Spleen (tissue), 13 donors: ENCODE data around the gene DCAF8. TPM values are rescaled to one million over a fixed set of nuclear protein-coding genes. Genes with fewer than 3 reads are reported as not detected.

ENCODE experiments used
- DNase-seq: peaks from one replicate; pipeline ENCODE4 v3.0.0-alpha.2; 2020
- H3K27ac ChIP-seq, 8 donors: fragments of 200-600 bp; sonication (generic) in 7 of 8; 1 replicate in 4 of 8; 2 replicates in 4 of 8; pipeline versions ENCODE4 v1.5.0 to v1.8.0; 2016 to 2021; ENCODE audit warnings: inconsistent platforms in 4 of 8, mild to moderate bottlenecking in 4 of 8, moderate library complexity in 1 of 8
- H3K27me3 ChIP-seq, 7 donors: fragments of 200-600 bp; sonication (generic) in 6 of 7; replicated peaks in 1 of 7; 1 replicate in 4 of 7; 2 replicates in 3 of 7; pipeline versions ENCODE4 v1.5.0 to v1.8.0; 2016 to 2021; ENCODE audit warnings: inconsistent platforms in 3 of 7, mild to moderate bottlenecking in 1 of 7
- H3K36me3 ChIP-seq, 6 donors: fragments of 200-600 bp; sonication (generic) in 5 of 6; 1 replicate in 4 of 6; 2 replicates in 2 of 6; pipeline versions ENCODE4 v1.5.0 to v1.8.0; 2016 to 2021; ENCODE audit warnings: inconsistent platforms in 2 of 6
- H3K4me1 ChIP-seq, 6 donors: fragments of 200-600 bp; sonication (generic) in 5 of 6; 1 replicate in 3 of 6; 2 replicates in 3 of 6; pipeline versions ENCODE4 v1.5.0 to v1.8.0; 2016 to 2021; ENCODE audit warnings: inconsistent platforms in 3 of 6
- H3K4me3 ChIP-seq, 8 donors: fragments of 200-600 bp; sonication (generic) in 7 of 8; 1 replicate in 4 of 8; 2 replicates in 4 of 8; pipeline versions ENCODE4 v1.5.0 to v1.8.0; 2016 to 2021; ENCODE audit warnings: inconsistent platforms in 4 of 8, mild to moderate bottlenecking in 4 of 8, moderate library complexity in 2 of 8
- H3K9me3 ChIP-seq, 8 donors: fragments of 200-600 bp; sonication (generic) in 7 of 8; 1 replicate in 4 of 8; 2 replicates in 4 of 8; pipeline versions ENCODE4 v1.5.0 to v1.8.0; 2016 to 2021; ENCODE audit warnings: inconsistent platforms in 4 of 8
- POLR2A ChIP-seq, 3 donors: fragments of 450-650 bp; IDR thresholded peaks; one replicate each; pipeline ENCODE4 v1.5.1; 2017; ENCODE audit warnings: antibody characterized with exemption in 3 of 3, mild to moderate bottlenecking in 1 of 3
- POLR2AphosphoS5 ChIP-seq, 3 donors: sonication (generic); formaldehyde crosslinking; IDR thresholded peaks; one replicate each; pipeline ENCODE4 v1.5.1; 2017; ENCODE audit warnings: antibody characterized with exemption in 3 of 3
- WGBS, 5 donors: extraction: QIAGEN DNeasy Blood & Tissue Kit in 3 of 5; methylation state at CpG; one replicate each; pipeline versions ENCODE4 v1.1.5 to v1.1.7; 2013 to 2018; 5-methylcytosine and 5-hydroxymethylcytosine counted together
- intact Hi-C: fragments of 100-400 bp; cut with DNase I; formaldehyde crosslinking; loops from one replicate; pipeline ENCODE4 v1.15.0; 2023; ENCODE audit warnings: low total_unique reads
- long read RNA-seq, 2 donors: transcript quantifications; one replicate each; lab custom pipeline, GENCODE V29; 2026
- polyA plus RNA-seq, 3 donors: library from polyadenylated mRNA; stranded (reverse); fragments of 200-250 nt; gene quantifications; one replicate each; pipeline ENCODE4 v1.2.1, GENCODE V29; 2013
- total RNA-seq, 7 donors: library from RNA; depleted of rRNA in 3 of 7; stranded (reverse); fragments of >200 nt in 3 of 7; fragmentation: NEBNext Ultra II Directional in 4 of 7; extraction: Animal tissue kit (Norgen Biotek cat#: 25700) in 4 of 7; gene quantifications; one replicate each; pipeline versions ENCODE4 v1.1.0 to v1.2.1, GENCODE V29; 2016 to 2021
- TF ChIP-seq, protein P1 (sequence below), 11 experiments: fragments of 200-600 bp in 7 of 11; fragments of 450-650 bp in 4 of 11; sonication (generic) in 4 of 11; IDR thresholded peaks in 8 of 11; conservative IDR thresholded peaks in 3 of 11; 1 replicate in 7 of 11; 2 replicates in 4 of 11; pipeline versions ENCODE4 v1.4.0 to v1.8.0; 2016 to 2021; ENCODE audit warnings: antibody characterized with exemption in 11 of 11, inconsistent platforms in 4 of 11, mild to moderate bottlenecking in 1 of 11
- donor health status: healthy with polysubstance abuse.
- donor health status: DM: no; HTN: no; CAD: no; lungs with moderate emphysema.
- donor health status: DM: no; HTN: no; CAD: no.
- donor health status: Bipolar disorder and iron deficiency.
- donor health status: healthy.
- donor health status: DM: no; HTN: no; CAD: no.
- donor health status: DM: yes; HTN: yes; CAD: no.

The DCAF8 gene
- total RNA-seq, result 100 to 1,000 TPM; 146 to 210 (median 157) TPM
- polyA plus RNA-seq, result 10 to 100 TPM; 59.4 to 92.9 (median 83.4) TPM
- long read RNA-seq, donor 1, full-length matches to known transcripts, result 10 of 10 reads
- long read RNA-seq, donor 1, partial matches to known transcripts, result 0 of 10 reads
- long read RNA-seq, donor 1, other reads (novel, unspliced or antisense), result 0 of 10 reads
- long read RNA-seq, donor 2, partial matches to known transcripts, result 0 of 9 reads
- long read RNA-seq, donor 2, other reads (novel, unspliced or antisense), result 0 of 9 reads

DNA sequence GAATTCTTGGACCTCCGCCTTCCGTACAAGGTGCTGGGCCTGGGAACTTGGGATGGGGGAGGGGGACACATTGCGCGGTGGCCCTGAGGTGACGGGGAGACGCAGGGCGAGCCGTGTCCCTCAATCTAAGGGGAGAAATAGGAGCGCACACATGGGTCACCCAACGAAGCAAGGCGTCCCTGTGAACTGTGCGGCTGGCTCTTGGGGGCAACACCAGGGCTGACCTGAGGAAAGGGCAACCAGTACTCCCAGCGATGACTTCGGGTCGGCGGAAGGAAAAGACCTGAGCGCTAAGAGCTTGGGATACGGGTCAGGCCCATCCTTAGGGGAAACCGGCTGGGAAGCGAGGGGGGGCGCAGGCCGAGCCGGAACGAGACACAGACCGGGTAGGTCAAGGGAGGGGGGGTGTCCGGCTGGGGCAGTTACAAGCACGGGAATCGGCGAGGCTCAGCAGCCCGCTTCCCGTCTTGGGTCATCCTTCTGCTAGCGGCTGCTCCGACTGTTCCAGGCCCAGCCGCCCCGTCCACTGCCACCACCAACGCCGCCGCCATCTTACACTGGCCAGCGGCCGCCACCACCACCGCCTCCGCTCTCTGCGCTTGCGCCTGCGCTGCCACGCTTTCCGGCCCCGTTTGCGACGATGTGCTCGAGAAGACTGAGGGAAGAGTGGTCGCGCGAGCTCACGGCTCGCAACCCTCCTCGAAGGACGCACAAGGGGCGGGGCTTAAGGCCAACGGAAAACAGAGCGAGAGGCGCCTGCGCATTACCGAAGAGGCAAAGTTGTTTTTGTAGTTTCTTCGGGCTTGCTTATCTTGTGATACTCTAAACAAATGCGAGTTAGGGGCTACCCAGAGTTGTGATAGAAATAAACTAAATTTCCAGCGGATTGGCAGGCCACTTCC, at the start of gene DCAF8:
DCAF8 (minus strand) TSS at position 657 of the 902 bp plus-strand sequence. CDS start 18,541 bp downstream, outside the sequence.
- TF ChIP-seq POLR2AphosphoS5 (IDR thresholded peaks at IDR 0.05) (peak; percentile 99 to 100 (median 100)), POLR2A (IDR thresholded peaks at IDR 0.05) (peak; percentile 74 to 90 (median 87))
- TF ChIP-seq, protein P1, sequence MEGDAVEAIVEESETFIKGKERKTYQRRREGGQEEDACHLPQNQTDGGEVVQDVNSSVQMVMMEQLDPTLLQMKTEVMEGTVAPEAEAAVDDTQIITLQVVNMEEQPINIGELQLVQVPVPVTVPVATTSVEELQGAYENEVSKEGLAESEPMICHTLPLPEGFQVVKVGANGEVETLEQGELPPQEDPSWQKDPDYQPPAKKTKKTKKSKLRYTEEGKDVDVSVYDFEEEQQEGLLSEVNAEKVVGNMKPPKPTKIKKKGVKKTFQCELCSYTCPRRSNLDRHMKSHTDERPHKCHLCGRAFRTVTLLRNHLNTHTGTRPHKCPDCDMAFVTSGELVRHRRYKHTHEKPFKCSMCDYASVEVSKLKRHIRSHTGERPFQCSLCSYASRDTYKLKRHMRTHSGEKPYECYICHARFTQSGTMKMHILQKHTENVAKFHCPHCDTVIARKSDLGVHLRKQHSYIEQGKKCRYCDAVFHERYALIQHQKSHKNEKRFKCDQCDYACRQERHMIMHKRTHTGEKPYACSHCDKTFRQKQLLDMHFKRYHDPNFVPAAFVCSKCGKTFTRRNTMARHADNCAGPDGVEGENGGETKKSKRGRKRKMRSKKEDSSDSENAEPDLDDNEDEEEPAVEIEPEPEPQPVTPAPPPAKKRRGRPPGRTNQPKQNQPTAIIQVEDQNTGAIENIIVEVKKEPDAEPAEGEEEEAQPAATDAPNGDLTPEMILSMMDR (IDR thresholded peaks at IDR 0.05 in 8 of 11, conservative IDR thresholded peaks at IDR 0.05 in 3 of 11), result peak in 3 of 11 experiments; percentile 6 to 34 (median 13)
- WGBS, 5 donors, result 0% methylated on average over 43 to 67 of the region's 67 CpGs
- Histone ChIP-seq H3K9me3 (no peaks in the 10 kb centered on the region), H3K4me3 (peak within 1 kb of the TSS; percentile 70 to 97 (median 80)), H3K36me3 (peaks cover 0 to 19% (median 2%) of the 10 kb centered on the region in 6 donors), H3K4me1 (peaks cover 23 to 55% (median 49%) of the 10 kb centered on the region in 6 donors), H3K27me3 (no peaks in the 10 kb centered on the region), H3K27ac (peak within 1 kb of the TSS; percentile 93 to 98 (median 96))
- DNase-seq, result peak; percentile 100
- intact Hi-C loops, result no loop called here

DNA sequence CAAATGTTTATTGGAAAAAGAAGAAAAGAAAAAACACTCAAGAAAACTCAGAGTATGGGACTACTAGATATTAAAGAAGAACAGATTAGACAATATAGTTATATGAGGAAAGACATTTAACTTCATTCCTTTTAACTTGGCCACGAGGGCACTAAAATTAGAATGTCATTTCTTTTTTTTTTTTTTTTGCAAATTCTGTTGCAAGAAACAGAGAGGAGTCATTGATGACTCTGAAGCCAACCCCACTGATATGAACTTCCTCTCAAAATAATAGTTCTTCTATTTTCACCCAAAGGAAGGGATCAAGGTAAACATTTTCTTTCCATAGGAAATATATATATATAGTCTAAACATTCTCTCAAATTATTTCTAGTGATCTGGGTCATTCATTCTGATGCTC, 47.2 kb upstream of the DCAF8 start:
- DNase-seq, result no peak
- Histone ChIP-seq H3K4me3 (no peak overlapping the region), H3K27ac (no peak overlapping the region), H3K36me3 (peaks cover 18 to 100% (median 99%) of the 10 kb centered on the region in 6 donors), H3K9me3 (no peaks in the 10 kb centered on the region), H3K27me3 (no peaks in the 10 kb centered on the region), H3K4me1 (peaks cover 0 to 12% (median 0%) of the 10 kb centered on the region in 6 donors)
- TF ChIP-seq POLR2AphosphoS5 (IDR thresholded peaks at IDR 0.05) (no peak), POLR2A (IDR thresholded peaks at IDR 0.05) (no peak)
- TF ChIP-seq, protein P1 (IDR thresholded peaks at IDR 0.05 in 8 of 11, conservative IDR thresholded peaks at IDR 0.05 in 3 of 11), result no peak
- intact Hi-C loops, result no loop called here
- 51 to 90% (median 59%) methylated on average over 1 of the region's 1 CpG for WGBS, 5 donors

DNA sequence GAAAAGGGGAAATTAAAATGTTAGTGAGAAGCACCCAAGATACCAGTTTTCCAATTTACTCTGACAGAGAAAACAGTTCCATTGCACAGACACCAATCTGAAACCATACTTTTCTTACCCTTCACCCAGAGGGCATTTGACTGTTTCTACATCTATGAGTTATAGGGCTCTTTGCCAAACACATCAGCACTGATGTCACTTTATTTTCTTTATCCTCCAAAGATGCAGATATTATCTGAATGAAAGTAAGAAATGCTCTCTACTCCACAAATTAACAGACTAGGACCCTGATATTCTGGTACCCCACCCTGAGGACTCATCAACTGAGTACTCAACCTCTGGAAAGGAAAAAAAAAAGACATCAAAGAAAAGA, 46.8 kb upstream of the DCAF8 start:
- Histone ChIP-seq H3K27ac (no peak overlapping the region), H3K36me3 (peaks cover 18 to 100% (median 99%) of the 10 kb centered on the region in 6 donors), H3K4me1 (peaks cover 0 to 12% (median 0%) of the 10 kb centered on the region in 6 donors), H3K27me3 (no peaks in the 10 kb centered on the region), H3K4me3 (no peak overlapping the region), H3K9me3 (no peaks in the 10 kb centered on the region)
- TF ChIP-seq POLR2AphosphoS5 (IDR thresholded peaks at IDR 0.05), result no peak
- no peak for TF ChIP-seq POLR2A (IDR thresholded peaks at IDR 0.05)
- TF ChIP-seq, protein P1 (IDR thresholded peaks at IDR 0.05 in 8 of 11, conservative IDR thresholded peaks at IDR 0.05 in 3 of 11), result no peak
- DNase-seq, result no peak
- intact Hi-C loops, result no loop called here
